ENCODE measurements around the gene PBX3.

The PBX3 gene

DNA sequence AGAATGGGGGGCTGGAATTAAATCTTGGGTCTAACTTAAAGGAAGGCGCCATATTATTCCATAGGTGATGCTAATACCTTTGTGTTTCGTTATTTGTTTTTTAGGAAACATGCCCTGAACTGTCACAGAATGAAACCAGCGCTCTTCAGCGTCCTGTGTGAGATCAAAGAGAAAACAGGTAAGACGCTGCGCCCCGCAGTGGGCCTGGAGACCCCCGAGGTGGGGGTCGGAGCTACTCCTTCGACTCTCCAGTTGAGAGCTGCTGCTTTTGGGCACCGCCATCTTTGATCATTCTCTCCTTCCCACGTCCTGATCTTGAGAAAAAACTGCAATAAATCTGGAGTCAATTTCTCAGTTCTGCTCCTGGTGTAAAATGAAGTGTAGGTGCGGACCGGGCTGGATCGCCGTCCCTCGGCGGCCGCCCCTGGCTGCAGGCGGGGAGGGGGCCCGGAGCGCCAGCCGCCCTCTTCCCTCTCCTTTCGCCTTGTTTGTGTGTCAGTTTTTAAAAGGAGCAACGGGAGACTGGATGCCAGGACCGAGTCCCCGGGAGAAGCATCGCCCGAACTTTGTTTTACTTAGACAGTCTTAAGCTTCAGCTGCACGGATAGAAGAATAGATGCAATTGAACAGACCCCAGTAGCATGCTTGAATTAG, 1.4 kb downstream of the PBX3 start:
- DNase-seq (ENCODE audit: low read depth in 2 of 2, low spot score in 1 of 2): no peak

DNA sequence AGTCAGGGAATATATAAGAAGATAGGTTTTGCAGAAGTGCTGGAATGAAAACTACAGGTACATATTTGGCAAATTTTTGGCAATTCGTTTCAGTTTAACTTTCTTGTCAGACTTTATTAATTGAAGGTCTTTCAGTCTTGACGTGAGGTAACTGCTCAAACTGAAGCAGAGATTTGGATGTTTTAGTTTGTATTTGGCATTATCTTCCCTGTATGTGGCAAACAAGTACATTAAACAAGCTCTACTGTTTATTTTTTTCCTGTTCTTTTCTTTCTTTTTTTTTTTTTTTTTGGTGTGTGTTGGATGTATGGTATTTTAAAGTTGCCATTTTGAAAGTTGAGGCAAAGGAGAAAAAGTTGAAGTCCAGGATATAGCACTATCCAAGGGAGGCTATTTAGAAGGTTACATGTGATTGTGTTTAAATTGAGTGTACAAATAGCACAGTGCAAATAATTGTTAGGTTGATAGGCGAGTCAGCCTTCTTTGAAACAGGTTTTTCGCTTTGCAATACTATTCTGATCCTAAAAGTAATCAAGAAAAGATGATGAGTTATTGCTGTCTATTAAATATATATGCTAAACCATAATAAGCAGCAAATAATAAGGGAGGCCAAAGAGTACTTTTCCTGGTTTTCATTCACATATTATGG, 2.2 kb downstream of the PBX3 start:
- no peak for DNase-seq (ENCODE audit: low read depth in 2 of 2, low spot score in 1 of 2)

DNA sequence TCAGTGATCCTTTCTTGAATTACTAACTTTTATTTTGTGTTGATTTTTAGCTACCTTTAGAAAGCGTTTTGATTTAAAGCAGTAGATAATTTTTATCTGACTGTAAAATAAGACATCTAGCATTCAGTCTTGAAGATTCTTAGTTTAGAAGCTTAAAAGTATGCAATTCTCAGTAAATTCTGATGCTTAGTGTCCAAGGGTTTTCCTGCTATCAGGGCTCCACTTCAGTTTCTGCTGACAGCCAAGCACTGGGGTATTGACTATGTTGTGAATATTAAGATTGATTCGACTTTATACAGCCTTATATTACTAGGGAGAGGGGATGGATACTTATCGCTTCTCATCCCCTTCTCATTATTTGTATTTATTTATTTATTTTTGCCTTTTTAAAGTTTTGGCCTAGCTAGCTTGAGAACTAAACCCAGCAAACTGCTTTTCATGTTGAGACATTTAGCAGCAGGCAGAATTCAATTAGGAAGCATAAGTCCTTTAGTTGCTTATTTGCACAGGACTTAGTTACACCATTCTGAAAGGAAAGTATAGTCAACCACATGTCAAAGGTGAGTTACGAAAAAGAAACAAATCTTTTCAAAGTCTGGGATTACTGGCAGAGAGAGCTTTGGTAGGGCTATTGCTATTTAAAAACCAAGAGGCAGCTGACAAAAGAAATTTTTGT, 2.9 kb downstream of the PBX3 start:
- DNase-seq (ENCODE audit: low read depth in 2 of 2, low spot score in 1 of 2): no peak

DNA sequence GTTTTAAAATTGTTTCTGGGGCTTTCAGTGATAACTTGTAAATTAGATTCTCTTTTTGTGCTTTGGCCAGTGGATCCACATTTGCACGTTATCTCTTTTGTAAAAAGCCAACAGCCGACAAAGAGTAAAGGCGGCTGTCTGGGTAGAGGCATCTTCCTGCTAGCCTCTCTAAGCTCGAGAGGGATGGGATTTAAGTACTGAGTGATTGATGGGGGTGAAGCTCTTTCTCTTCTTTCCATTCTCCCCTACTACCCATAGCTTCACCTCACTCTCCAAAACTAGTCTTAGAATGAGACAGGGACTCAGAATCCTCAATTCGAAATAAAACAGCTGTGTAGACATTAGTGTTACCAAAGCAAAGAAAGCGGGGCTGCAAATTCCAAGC, 3.4 kb downstream of the PBX3 start:
- DNase-seq (ENCODE audit: low read depth in 2 of 2, low spot score in 1 of 2): no peak

DNA sequence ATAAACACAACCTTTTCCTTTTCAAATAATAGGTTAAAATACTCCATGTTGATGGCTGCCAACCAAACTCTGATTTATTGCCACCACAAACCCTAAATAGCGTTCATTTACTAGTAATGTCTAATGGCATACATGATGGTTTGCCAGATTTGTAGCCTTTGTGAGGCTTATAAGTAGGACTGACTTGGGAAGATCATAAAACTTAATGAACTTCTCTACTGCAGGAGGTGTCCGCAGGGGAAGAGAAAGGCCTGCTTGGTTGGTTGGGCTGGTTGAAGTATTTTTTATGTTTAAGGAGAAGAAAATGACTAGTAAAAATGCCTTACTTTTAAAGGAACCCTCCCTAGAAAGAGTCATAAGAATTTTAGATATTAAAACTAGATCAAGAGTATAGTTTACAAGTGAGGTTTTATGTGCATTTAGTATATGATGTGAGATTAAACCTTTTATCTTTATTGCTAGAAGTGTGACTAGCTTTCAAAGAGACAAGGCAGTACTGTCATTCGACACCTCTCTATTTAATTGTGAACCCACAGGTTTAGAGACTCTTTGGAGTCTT, 5.0 kb downstream of the PBX3 start:
- no peak for DNase-seq (ENCODE audit: low read depth in 2 of 2, low spot score in 1 of 2)

DNA sequence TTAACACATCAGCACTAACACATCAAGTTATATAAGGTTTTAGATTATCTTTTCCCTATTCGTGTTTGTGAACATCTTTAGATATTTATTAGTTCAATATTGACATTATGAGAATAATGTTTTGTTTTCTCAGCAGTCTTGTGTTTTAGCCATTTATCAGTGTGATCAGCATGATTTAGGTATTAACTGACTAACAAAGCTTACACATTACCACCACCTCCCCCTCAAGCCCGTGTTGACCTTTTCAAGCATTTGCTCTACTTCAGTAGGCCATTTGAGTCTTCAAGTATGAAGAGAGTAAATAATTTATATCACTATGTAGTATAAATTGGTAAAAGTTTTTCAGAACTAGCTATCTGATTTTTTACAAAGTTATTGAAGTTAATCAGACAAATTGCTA, 6.9 kb downstream of the PBX3 start:
- DNase-seq (ENCODE audit: low read depth in 2 of 2, low spot score in 1 of 2): no peak

DNA sequence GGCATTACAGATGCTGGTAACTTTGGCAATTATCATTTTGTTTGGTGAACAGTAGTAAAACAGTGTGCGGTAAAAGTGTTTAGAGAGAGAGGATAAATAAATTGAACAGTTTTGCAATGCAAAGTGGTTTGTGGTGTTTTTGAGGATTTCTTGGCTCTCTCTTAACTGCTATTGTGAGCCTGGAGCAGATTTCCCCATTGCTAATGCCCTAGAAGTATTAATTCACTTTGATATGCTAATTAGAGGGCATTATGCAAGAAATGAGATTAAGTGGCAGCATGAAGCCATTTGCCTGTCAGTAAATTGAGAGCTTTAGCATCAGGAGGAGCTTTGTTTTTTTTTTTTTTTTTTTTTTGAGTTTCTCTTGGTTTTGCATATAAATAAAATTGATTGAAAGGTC, 8.2 kb downstream of the PBX3 start:
- no peak for DNase-seq (ENCODE audit: low read depth in 2 of 2, low spot score in 1 of 2)

DNA sequence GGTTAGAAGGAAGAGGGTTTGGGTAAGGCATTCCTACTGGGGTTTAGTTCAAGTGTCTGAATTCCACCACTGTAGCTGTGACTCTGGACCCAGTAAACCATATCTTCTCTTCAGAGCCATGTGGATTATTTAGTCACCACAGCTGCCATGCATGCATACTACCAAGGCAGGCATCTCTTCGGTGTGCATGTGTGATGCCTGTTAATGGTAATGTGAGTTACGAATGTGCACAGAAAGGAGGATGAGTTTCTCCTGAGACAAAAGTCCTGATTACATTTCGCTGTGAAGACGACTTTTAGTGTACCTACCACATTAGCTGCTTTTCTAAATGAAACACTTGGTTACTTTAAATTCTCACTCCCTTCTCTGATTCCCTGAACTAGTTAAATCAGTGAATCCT, 9.3 kb downstream of the PBX3 start:
- DNase-seq (ENCODE audit: low read depth in 2 of 2, low spot score in 1 of 2): no peak

DNA sequence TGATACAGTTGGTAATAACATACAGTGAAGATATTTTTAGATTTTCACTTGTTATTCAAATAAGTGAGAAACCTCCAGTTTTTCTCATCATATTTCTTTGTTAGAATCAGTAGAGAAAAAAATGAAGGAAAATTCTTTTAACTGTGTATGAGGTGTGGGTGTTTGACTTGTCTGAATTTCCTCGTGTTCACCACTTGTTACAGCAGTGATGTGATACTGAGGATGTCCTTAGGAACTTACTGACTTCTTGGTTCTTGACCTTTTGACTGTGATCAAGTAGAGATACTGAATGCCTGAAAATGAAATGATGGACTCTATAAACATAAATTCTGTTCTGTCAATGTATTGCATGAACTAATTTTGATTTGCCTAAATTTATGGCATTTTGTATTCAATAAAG, 10.7 kb downstream of the PBX3 start:
- DNase-seq (ENCODE audit: low read depth in 2 of 2, low spot score in 1 of 2): no peak

DNA sequence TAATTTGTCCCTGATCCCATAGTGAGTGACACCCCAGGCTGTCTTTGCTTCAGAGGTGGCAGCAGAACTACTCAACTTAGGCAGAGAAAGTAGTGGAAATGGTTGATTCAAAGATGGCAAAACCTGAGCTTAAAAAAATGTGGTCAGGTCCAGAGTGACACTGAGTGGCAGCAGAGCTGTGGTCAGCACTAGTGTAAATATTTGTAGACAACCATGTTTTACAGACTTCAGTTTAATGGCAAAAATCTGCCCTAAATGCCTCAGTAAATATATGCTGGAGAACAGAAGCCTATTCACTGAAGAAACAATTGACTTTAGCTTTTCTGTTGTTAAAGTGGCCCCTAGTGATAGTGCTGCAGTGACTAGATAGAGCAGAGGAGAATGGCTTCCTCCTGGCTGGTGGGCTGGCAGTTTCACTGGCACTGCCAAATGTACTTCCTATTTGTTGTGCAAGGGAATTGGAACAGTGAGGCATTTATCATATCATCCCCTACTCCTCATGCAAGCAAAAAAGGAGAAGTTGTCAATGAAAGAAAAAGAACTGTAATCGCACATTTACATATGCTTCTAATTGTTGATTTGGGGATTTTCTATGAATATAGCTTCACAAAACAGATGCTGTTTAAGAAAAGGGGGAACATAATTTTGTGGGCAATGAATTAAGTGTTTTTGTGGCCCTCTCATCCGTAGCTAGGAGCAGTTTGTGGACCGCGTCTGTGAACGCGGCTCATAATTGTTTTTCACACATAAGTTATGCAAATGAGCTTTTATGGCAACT, 12.0 kb downstream of the PBX3 start:
- no peak for DNase-seq (ENCODE audit: low read depth in 2 of 2, low spot score in 1 of 2)

DNA sequence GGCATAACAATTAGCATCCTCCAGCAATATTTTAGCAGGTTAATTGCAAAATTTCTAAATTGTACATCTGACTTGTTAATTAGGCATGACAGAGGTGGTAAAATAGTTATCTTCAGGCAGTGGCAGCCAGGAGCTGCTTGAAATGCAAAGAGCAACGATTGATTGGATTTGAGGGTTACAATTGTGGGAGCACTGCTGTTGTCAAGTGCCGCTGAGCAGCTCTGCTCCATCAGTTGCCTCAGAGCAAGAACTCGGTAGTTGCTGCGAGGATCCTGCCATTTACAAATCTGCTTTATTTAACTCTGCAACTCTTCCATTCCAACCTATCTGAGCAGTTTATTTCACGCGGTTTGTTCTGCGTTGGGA, 12.6 kb downstream of the PBX3 start:
- no peak for DNase-seq (ENCODE audit: low read depth in 2 of 2, low spot score in 1 of 2)

DNA sequence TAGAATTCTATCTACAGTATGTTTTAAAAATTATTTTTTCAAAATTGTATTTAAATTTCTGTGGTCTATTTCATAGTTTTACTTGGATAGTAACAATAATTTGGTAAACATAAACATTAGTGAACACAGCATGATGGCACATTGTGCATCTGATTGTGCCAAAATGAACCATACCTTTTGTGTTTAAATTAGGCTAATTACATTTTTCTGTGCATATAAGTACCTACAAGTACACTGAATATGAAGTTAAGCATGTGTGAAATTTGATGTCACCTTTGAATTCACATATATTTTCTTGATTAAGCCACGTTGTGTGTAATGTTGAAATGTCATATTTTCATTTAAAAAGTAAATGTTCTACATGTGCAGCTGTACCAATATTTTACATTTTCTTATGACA, 13.4 kb downstream of the PBX3 start:
- no peak for DNase-seq (ENCODE audit: low read depth in 2 of 2, low spot score in 1 of 2)

DNA sequence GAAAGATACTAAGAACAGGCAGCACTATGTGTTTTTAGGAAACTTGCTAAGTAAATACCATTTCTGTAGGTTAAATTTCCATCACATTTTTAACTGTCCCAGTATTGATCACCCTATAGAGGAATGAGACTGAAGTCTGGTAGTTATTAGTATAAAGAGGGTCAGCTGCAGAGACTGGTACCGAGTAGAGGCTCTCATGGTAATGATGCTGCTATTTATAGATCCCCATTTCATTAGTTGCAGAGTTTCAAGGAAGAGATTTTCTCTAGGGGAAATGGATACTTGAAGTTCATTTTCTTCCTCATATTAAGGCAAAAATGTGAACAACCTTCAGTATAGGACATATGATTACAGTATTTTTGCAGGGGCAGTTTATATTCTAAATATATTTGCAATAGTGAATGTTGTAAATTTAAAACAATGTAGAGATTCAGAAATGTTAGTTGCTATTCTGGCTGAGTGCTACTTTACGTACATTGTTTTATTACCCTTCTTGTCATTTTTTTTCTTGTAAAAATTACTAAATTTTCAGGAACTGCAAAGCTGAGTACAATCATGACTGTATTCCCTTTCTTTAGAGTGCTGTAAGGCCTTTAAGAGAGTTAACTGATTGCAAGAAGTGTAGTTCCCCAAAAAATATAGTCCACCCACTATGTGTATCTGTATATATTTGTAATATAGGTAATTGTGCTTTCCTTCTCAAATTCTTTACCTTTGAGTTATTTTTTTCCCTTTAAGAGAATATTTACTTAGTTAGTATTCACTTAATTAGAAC, 14.7 kb downstream of the PBX3 start:
- no peak for DNase-seq (ENCODE audit: low read depth in 2 of 2, low spot score in 1 of 2)

DNA sequence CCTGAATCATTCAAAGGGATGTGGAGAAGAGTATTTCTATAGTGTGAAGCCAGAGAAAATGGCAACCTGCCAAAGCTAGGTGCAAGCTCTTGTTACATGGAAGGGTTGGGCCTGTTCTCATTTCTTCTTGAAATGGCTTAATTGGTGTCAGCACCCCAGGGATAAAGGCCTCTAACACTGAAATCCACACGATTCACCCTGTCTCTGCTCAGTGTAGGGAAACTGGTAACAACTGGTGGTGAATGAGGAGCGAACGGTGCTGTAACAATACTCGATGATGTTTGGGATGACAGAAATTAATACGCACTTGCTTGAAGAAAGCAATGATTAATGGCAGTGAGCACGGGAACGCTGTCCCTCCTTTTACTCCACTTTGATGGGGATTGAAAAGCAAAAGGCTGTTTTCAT, 16.2 kb downstream of the PBX3 start:
- no peak for DNase-seq (ENCODE audit: low read depth in 2 of 2, low spot score in 1 of 2)

DNA sequence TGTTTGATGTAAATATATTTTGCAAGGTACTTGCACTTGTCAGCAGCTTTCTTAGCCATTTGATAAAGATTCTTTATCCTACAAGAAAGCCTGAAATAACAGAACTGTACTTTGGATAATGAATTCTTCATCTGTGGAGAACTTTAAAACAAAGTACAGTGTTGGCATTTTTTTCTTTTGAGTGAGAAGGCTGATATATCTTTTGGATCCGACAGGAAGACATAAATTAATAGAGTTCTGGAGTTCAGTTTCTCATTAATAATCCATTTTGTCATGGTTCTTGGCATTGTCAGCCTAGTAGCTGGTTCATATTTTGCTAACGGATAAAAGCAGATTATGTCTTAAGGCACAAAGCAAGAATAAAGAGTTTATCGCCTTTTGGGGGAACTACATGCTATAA, 17.0 kb downstream of the PBX3 start:
- no peak for DNase-seq (ENCODE audit: low read depth in 2 of 2, low spot score in 1 of 2)

DNA sequence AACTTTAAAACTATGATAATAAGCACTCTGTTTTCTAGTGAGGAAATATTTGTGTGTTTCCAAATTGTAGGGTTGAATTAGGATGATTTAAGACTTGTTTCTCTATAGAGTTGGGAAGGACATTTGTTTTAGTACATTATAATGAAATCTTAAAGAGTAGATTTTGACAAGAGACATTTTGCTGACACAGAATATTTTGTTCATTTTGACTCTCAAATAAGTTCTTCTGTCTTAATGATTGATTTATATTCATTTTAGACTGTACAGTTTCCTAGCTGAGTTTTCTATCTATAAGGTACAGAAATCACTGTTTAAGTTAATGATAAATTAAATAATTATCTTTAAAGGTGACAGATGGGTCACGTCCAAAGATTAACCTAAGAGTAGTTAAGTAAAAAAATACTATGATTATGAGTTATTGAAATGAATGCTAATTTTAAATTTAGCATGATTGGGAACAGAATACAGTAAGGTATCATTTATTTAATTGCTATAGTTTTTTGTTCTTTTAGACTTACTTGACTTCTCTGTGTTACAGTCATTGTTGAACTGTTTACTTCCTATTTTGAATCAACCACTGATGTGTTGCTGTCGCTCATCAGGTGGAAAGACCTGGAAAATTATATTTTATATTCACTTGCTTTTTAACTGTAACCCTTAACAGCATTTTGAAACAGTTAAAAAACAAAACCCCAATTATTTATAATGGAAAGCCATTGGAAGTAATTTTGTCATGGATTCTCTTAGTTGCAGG, 19.5 kb downstream of the PBX3 start:
- no peak for DNase-seq (ENCODE audit: low read depth in 2 of 2, low spot score in 1 of 2)

DNA sequence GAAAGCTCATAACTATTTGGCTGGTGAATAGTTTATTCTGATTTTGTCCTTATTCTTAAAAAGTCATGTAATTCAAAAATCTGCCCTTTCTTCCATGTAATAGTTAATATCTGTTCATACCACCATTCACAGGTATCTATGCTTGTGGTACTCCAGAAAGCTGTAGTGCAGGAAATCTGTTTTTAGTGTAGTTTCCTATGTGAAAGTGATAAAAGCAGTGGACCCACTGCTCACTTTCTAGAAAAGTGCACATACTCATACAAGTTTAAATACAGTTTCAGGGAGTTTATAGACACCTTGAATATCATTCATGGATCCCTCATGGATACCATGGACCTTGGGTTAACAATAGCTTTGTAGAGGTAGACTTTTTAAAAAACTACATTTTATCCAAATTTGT, 20.2 kb downstream of the PBX3 start:
- no peak for DNase-seq (ENCODE audit: low read depth in 2 of 2, low spot score in 1 of 2)

DNA sequence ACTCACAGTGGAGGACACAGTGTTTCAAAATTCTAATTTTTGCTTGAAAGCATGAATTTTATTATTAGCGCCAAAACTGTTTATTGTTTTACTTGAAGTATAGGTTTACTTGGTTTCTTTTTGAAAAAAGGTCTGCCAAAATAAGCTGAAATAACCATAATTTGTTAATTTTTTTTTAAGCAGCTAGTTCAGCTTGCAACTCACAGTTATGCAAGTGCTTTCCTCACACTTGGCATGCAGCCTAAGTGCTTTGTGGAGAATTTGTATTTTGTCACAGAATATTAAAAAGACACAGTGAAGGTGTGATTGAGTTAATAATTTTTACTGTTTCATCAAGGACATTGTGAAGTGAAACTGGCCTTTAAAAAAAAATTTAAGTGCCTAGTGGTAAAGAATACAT, 21.6 kb downstream of the PBX3 start:
- no peak for DNase-seq (ENCODE audit: low read depth in 2 of 2, low spot score in 1 of 2)

DNA sequence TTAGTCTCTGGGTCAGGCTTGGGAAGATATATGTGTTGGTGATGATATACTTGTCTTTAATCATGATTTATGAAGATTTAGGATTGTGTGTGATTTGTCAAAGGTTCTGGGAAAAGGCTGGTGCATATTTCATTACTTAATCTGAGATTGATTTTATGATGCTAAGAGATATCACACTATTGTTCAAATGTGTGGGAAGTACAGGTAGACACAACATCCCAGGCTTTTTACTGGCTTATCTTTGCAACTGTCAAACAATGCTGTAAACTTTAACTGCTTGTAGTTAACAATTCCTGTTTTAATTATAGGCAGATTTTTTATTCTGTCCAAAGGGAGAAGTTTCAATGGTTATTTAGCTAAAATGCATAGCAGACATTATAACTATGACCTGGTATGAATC, 23.9 kb downstream of the PBX3 start:
- DNase-seq (ENCODE audit: low read depth in 2 of 2, low spot score in 1 of 2): no peak

DNA sequence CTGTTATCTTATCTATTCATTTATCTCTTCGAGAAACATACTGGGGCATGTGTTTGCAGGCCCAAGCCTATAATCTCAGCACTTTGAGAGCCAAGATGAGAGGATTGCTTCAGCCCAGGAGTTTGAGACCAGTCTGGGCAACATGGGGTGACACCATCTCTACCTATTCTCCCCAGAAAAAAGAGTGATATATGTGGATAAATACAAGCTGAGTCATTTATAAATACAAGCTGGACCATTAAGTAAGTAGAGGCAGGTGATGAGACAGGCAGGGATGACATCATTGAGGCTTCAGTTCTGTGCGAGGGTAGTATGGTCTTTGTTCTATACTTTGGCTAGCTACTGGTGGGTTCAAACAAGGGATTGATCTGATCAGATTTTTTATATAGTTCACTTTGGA, 25.6 kb downstream of the PBX3 start:
- DNase-seq (ENCODE audit: low read depth in 2 of 2, low spot score in 1 of 2): no peak

Data from stimulated activated CD8-positive, alpha-beta memory T cell treated with anti-CD3 and anti-CD28 coated beads, Interleukin-4, amount 100 ng/mL, for 1 hour (primary cell).